ENCODE measurements around the gene FAM3C.

GRCh38 chr7:121420976-121421375 is 24.9 kb upstream of the FAM3C start:
- TF ChIP-seq EZH2 (optimal IDR thresholded peaks at IDR 0.05; ENCODE audit: low read depth, low read length): no peak
- TF ChIP-seq, protein P1, sequence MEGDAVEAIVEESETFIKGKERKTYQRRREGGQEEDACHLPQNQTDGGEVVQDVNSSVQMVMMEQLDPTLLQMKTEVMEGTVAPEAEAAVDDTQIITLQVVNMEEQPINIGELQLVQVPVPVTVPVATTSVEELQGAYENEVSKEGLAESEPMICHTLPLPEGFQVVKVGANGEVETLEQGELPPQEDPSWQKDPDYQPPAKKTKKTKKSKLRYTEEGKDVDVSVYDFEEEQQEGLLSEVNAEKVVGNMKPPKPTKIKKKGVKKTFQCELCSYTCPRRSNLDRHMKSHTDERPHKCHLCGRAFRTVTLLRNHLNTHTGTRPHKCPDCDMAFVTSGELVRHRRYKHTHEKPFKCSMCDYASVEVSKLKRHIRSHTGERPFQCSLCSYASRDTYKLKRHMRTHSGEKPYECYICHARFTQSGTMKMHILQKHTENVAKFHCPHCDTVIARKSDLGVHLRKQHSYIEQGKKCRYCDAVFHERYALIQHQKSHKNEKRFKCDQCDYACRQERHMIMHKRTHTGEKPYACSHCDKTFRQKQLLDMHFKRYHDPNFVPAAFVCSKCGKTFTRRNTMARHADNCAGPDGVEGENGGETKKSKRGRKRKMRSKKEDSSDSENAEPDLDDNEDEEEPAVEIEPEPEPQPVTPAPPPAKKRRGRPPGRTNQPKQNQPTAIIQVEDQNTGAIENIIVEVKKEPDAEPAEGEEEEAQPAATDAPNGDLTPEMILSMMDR (IDR thresholded peaks at IDR 0.05; ENCODE audit: low read length): no peak
- no peak for TF ChIP-seq EZH2phosphoT487 (IDR thresholded peaks at IDR 0.05; ENCODE audit: low read length)

Measured in MM.1S (cell line).